Neuronal stem cell (in vitro differentiated cells): ENCODE data around the gene AP5Z1.

Experiments used
- DNase-seq: peaks from one replicate; pipeline ENCODE4 v3.0.0-alpha.2; 2013; ENCODE audit warnings: low spot score
- H2AFZ ChIP-seq: one replicate; pipeline ENCODE4 v1.6.1; 2013; ENCODE audit warnings: mild to moderate bottlenecking, low read length, inconsistent platforms
- H2AK5ac ChIP-seq: 2 replicates; pipeline ENCODE4 v1.6.1; 2013; ENCODE audit warnings: low read depth, mild to moderate bottlenecking, inconsistent platforms, low read length, moderate library complexity, mixed read lengths
- H2BK120ac ChIP-seq: 2 replicates; pipeline ENCODE4 v1.6.1; 2013; ENCODE audit warnings: low read depth, mild to moderate bottlenecking, inconsistent platforms, low read length, moderate library complexity, mixed read lengths
- H2BK12ac ChIP-seq: one replicate; pipeline ENCODE4 v1.6.1; 2013; ENCODE audit warnings: low read length, inconsistent platforms
- H2BK15ac ChIP-seq: 2 replicates; pipeline ENCODE4 v1.6.1; 2013; ENCODE audit warnings: mild to moderate bottlenecking, low read length, inconsistent platforms, mixed read lengths
- H2BK5ac ChIP-seq: one replicate; pipeline ENCODE4 v1.6.1; 2013; ENCODE audit warnings: inconsistent platforms, mild to moderate bottlenecking, low read length, moderate library complexity
- H3K14ac ChIP-seq: one replicate; pipeline ENCODE4 v1.6.1; 2013; ENCODE audit warnings: low read length, inconsistent platforms
- H3K18ac ChIP-seq: 2 replicates; pipeline ENCODE4 v1.6.1; 2013; ENCODE audit warnings: low read length, inconsistent platforms
- H3K23ac ChIP-seq: 2 replicates; pipeline ENCODE4 v1.6.1; 2013; ENCODE audit warnings: low read depth, mild to moderate bottlenecking, mixed read lengths, low read length, inconsistent platforms; ENCODE audit not compliant: poor library complexity
- H3K27ac ChIP-seq: replicated peaks from 3 replicates; pipeline ENCODE4 v1.5.1; 2013; ENCODE audit warnings: low read length, inconsistent platforms
- H3K27me3 ChIP-seq, 3 experiments: 2 replicates each; pipeline ENCODE4 v1.6.1; 2013; ENCODE audit warnings: low read length in 3 of 3, mild to moderate bottlenecking in 2 of 3, inconsistent platforms in 1 of 3, low read depth in 1 of 3, mixed read lengths in 1 of 3, moderate library complexity in 1 of 3; ENCODE audit not compliant: control insufficient read depth in 3 of 3, insufficient read depth in 3 of 3
- H3K36me3 ChIP-seq, 2 donors: replicated peaks in 1 of 2; 2 replicates each; pipeline ENCODE4 v1.6.1; 2013; ENCODE audit warnings: low read length in 2 of 2; ENCODE audit not compliant: control insufficient read depth in 2 of 2, insufficient read depth in 2 of 2
- H3K4ac ChIP-seq: 2 replicates; pipeline ENCODE4 v1.6.1; 2013; ENCODE audit warnings: inconsistent platforms, mild to moderate bottlenecking, low read length, moderate library complexity
- H3K4me1 ChIP-seq, 2 donors: 1 replicate in 1 of 2; 2 replicates in 1 of 2; pipeline ENCODE4 v1.6.1; 2013; ENCODE audit warnings: low read length in 2 of 2, low read depth in 1 of 2; ENCODE audit not compliant: control insufficient read depth in 2 of 2, insufficient read depth in 1 of 2
- H3K4me2 ChIP-seq: one replicate; pipeline ENCODE4 v1.6.1; 2013; ENCODE audit warnings: mild to moderate bottlenecking, low read length, inconsistent platforms; ENCODE audit not compliant: insufficient read depth, poor library complexity, severe bottlenecking
- H3K4me3 ChIP-seq, 2 donors: 2 replicates each; pipeline ENCODE4 v1.5.1; 2013; ENCODE audit warnings: low read length in 2 of 2, mild to moderate bottlenecking in 2 of 2, inconsistent platforms in 1 of 2, moderate library complexity in 1 of 2
- H3K79me1 ChIP-seq: one replicate; pipeline ENCODE4 v1.6.1; 2013; ENCODE audit warnings: low read depth, mild to moderate bottlenecking, inconsistent platforms, low read length, moderate library complexity
- H3K9ac ChIP-seq: one replicate; pipeline ENCODE4 v1.6.1; 2013; ENCODE audit warnings: mild to moderate bottlenecking, low read depth, low read length, inconsistent platforms; ENCODE audit not compliant: poor library complexity
- H3K9me3 ChIP-seq, 2 donors: replicated peaks in 1 of 2; 2 replicates each; pipeline versions ENCODE3 to v1.6.1; 2013; ENCODE audit warnings: low read length in 2 of 2, mild to moderate bottlenecking in 2 of 2, inconsistent platforms in 1 of 2, low read depth in 1 of 2, mixed read lengths in 1 of 2, moderate library complexity in 1 of 2; ENCODE audit not compliant: control insufficient read depth in 2 of 2, insufficient read depth in 1 of 2
- H4K8ac ChIP-seq: one replicate; pipeline ENCODE4 v1.6.1; 2013; ENCODE audit warnings: low read depth, mild to moderate bottlenecking, inconsistent platforms, low read length, moderate library complexity
- H4K91ac ChIP-seq: one replicate; pipeline ENCODE4 v1.6.1; 2013; ENCODE audit warnings: low read length, low read depth, mild to moderate bottlenecking, inconsistent platforms; ENCODE audit not compliant: poor library complexity
- WGBS, 2 donors: extraction: QIAGEN DNeasy Blood & Tissue Kit; methylation state at CpG; one replicate each; pipeline ENCODE4 v1.1.7; 2013; ENCODE audit warnings: missing lambda C conversion rate in 2 of 2, mixed read lengths in 1 of 2; ENCODE audit not compliant: insufficient read length in 2 of 2, insufficient replicate concordance in 1 of 2; ENCODE audit errors: extremely low coverage in 2 of 2; 5-methylcytosine and 5-hydroxymethylcytosine counted together

AP5Z1 gene

DNA sequence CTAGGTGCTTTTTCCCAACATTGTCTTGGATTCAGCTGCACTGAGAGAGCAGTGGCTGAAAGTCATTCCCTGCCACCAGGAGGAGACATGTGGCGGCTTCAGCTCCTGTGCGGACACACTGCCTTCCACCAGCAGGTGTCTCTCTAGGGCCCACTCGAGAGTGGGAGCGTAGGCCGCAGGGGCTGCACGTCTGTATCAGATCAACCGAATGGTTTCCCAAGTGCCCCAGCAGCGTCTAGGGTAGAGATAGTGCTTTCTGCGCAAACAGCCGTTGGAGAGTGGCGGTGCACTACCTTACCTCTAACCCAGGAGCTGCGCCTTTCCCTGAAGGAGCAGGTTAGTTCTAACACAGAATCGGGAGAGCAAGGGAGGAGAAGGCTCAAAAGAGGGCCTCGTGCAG lies 54.8 kb downstream of the AP5Z1 start:
- no peaks in the 10 kb centered on the region for H3K27me3 ChIP-seq
- H3K36me3 ChIP-seq, result peaks cover 3 to 11% of the 10 kb centered on the region in 2 donors
- no peak overlapping the region for H2BK15ac ChIP-seq
- no peak overlapping the region for H3K4me2 ChIP-seq
- no peak overlapping the region for H3K9ac ChIP-seq
- peak overlapping the region; percentile 75 for H2AFZ ChIP-seq
- H2BK5ac ChIP-seq, result no peak overlapping the region
- H3K27ac ChIP-seq, result no peak overlapping the region
- no CpG with 5 or more reads among the region's 14 CpGs for WGBS, 2 donors
- H3K4me1 ChIP-seq, result peaks cover 0 to 1% of the 10 kb centered on the region in 2 donors
- no peak overlapping the region for H4K8ac ChIP-seq
- H3K18ac ChIP-seq, result peak overlapping the region; percentile 52
- peak overlapping the region; percentile 25 for H2AK5ac ChIP-seq
- H4K91ac ChIP-seq, result no peak overlapping the region
- peak; percentile 54 for DNase-seq
- peak overlapping the region; percentile 52 for H3K23ac ChIP-seq
- peaks cover 2% of the 10 kb centered on the region for H3K79me1 ChIP-seq
- no peak overlapping the region for H3K14ac ChIP-seq
- H2BK12ac ChIP-seq, result no peak overlapping the region
- H3K4me3 ChIP-seq, result no peak overlapping the region
- H3K4ac ChIP-seq, result no peak overlapping the region
- H3K9me3 ChIP-seq, result no peaks in the 10 kb centered on the region
- no peak overlapping the region for H2BK120ac ChIP-seq

GRCh38 chr7:4831723-4832495 lies 56.5 kb downstream of the AP5Z1 start:
- H3K4me2 ChIP-seq, result no peak overlapping the region
- H4K8ac ChIP-seq, result no peak overlapping the region
- no peak overlapping the region for H2BK12ac ChIP-seq
- H2BK120ac ChIP-seq, result no peak overlapping the region
- H2BK15ac ChIP-seq, result no peak overlapping the region
- no peak overlapping the region for H3K9ac ChIP-seq
- no peak for DNase-seq
- no peak overlapping the region for H3K4me3 ChIP-seq
- no peak overlapping the region for H3K23ac ChIP-seq
- H3K27me3 ChIP-seq, result no peaks in the 10 kb centered on the region
- H3K4me1 ChIP-seq, result peaks cover 0 to 1% of the 10 kb centered on the region in 2 donors
- peaks cover 3 to 15% of the 10 kb centered on the region in 2 donors for H3K36me3 ChIP-seq
- no CpG with 5 or more reads among the region's 17 CpGs for WGBS, 2 donors
- peaks cover 4% of the 10 kb centered on the region for H3K79me1 ChIP-seq
- H3K18ac ChIP-seq, result no peak overlapping the region
- no peak overlapping the region for H2AK5ac ChIP-seq
- no peak overlapping the region for H4K91ac ChIP-seq
- H3K27ac ChIP-seq, result no peak overlapping the region
- no peak overlapping the region for H3K14ac ChIP-seq
- H2AFZ ChIP-seq, result no peak overlapping the region
- H2BK5ac ChIP-seq, result no peak overlapping the region
- no peaks in the 10 kb centered on the region for H3K9me3 ChIP-seq
- H3K4ac ChIP-seq, result no peak overlapping the region

DNA sequence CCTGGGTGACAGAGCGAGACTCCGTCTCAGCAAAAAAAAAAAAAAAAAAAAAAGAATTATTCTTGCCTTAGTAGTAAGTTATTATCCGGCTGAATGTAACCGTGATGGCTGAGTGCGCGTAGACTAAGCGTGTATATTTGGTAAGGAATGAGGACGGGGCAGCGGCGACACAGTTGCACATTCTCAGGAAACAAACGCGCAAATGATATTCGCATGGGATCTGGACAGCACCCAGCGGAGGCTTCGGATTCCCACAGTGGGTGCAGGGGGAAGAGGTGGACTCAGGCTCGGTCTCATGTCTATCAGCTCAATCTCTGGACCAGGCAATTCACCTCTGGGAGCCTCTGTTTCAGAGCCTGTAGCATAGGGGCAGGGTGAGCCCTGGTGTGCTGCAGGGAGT lies 57.3 kb downstream of the AP5Z1 start:
- Histone ChIP-seq H3K4me2 (no peak overlapping the region), H3K27ac (no peak overlapping the region), H3K14ac (no peak overlapping the region), H3K9ac (no peak overlapping the region), H4K91ac (no peak overlapping the region), H3K4me1 (peaks cover 8% of the 10 kb centered on the region in 2 donors), H2BK120ac (no peak overlapping the region), H3K9me3 (no peaks in the 10 kb centered on the region), H2BK15ac (no peak overlapping the region), H3K79me1 (peaks cover 4% of the 10 kb centered on the region), H3K23ac (no peak overlapping the region), H2AFZ (no peak overlapping the region), H2BK12ac (no peak overlapping the region), H2BK5ac (no peak overlapping the region), H3K18ac (peak overlapping the region; percentile 4), H3K36me3 (peaks cover 3 to 15% of the 10 kb centered on the region in 2 donors), H3K4ac (no peak overlapping the region), H2AK5ac (no peak overlapping the region), H4K8ac (no peak overlapping the region), H3K4me3 (no peak overlapping the region), H3K27me3 (no peaks in the 10 kb centered on the region)
- no peak for DNase-seq
- WGBS, 2 donors, result no CpG with 5 or more reads among the region's 16 CpGs

DNA sequence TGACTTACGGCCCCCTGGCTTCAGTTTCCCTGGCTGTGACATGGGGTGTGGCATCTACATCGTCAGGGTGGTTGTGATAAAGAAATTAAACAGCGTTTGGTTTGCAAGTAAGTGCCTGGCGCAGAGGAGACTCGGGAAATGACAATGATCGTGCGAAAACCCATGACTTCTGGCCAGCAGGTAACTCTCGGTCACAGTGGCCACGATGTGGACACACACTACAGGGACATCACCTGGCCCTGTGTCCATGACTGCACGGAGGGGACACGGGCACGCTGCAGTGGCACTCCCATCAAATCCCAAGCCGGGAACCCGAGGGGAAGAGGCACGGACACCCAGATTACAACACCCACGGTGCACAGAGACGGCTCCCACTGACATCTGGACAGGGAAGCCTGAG lies 57.8 kb downstream of the AP5Z1 start:
- Histone ChIP-seq H3K4me3 (no peak overlapping the region), H3K9me3 (no peaks in the 10 kb centered on the region), H3K9ac (no peak overlapping the region), H3K14ac (no peak overlapping the region), H3K23ac (no peak overlapping the region), H2BK5ac (no peak overlapping the region), H3K36me3 (peaks cover 3 to 15% of the 10 kb centered on the region in 2 donors), H2BK120ac (no peak overlapping the region), H3K79me1 (peaks cover 4% of the 10 kb centered on the region), H3K4me1 (peaks cover 11 to 12% of the 10 kb centered on the region in 2 donors), H2BK15ac (no peak overlapping the region), H2AFZ (no peak overlapping the region), H3K18ac (peak overlapping the region; percentile 4), H4K8ac (no peak overlapping the region), H3K27me3 (no peaks in the 10 kb centered on the region), H2AK5ac (no peak overlapping the region), H4K91ac (no peak overlapping the region), H3K4ac (no peak overlapping the region), H3K4me2 (no peak overlapping the region), H2BK12ac (no peak overlapping the region), H3K27ac (no peak overlapping the region)
- DNase-seq, result no peak
- no CpG with 5 or more reads among the region's 17 CpGs for WGBS, 2 donors
